ENCODE data around the gene KIF5C. TPM values are rescaled to one million over a fixed set of nuclear protein-coding genes. Genes with fewer than 3 reads are reported as not detected.

KIF5C gene
- total and polyA plus RNA-seq, 9 donors: 0.73 to 18.7 (median 3.3) TPM

DNA sequence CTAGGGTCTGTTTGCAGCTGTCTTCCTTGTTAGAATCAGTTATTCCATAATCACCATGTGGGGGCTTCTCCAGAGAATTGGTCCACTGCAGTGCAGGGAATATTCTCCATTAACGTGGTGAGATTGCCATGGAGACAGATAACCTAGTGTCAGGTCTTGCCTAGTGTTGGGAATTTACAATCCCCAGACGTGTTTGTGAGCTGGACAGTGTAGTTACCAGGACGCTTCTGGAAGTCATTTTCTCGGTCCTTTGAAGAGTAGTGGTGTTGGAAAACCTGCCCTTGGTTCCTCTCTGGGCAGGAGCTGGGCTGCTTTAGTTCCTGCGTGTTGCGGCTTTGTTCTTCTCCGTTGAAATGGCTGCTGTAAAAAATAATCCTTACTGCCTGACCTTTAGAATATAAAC is 94.6 kb downstream of the KIF5C start:
- H3K27ac ChIP-seq: no peak overlapping the region
- 65 to 68% (median 66%) methylated on average over 7 of the region's 7 CpGs for whole genome bisulfite sequencing, 3 donors

GRCh38 chr2:148970385-148970784 is 95.4 kb downstream of the KIF5C start:
- Histone ChIP-seq H3K27me3 (no peaks in the 10 kb centered on the region), H3K4me3 (no peak overlapping the region), H3K9me3 (no peaks in the 10 kb centered on the region), H3K27ac (no peak overlapping the region), H3K4me1 (ENCODE audit: insufficient read depth) (no peaks in the 10 kb centered on the region), H3K36me3 (no peaks in the 10 kb centered on the region)
- DNase-seq: no peak
- TF ChIP-seq EP300 (IDR thresholded peaks at IDR 0.05): no peak
- no peak for TF ChIP-seq POLR2A (IDR thresholded peaks at IDR 0.05)
- TF ChIP-seq, protein P1, sequence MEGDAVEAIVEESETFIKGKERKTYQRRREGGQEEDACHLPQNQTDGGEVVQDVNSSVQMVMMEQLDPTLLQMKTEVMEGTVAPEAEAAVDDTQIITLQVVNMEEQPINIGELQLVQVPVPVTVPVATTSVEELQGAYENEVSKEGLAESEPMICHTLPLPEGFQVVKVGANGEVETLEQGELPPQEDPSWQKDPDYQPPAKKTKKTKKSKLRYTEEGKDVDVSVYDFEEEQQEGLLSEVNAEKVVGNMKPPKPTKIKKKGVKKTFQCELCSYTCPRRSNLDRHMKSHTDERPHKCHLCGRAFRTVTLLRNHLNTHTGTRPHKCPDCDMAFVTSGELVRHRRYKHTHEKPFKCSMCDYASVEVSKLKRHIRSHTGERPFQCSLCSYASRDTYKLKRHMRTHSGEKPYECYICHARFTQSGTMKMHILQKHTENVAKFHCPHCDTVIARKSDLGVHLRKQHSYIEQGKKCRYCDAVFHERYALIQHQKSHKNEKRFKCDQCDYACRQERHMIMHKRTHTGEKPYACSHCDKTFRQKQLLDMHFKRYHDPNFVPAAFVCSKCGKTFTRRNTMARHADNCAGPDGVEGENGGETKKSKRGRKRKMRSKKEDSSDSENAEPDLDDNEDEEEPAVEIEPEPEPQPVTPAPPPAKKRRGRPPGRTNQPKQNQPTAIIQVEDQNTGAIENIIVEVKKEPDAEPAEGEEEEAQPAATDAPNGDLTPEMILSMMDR (IDR thresholded peaks at IDR 0.05): no peak
- intact Hi-C loops (cut with DNase I): no loop called here
- WGBS, 3 donors: 89 to 96% (median 92%) methylated on average over 2 of the region's 2 CpGs

More for the DNA sequence above, 94.6 kb downstream of the KIF5C start:
- no peaks in the 10 kb centered on the region for H3K9me3 ChIP-seq
- H3K4me1 ChIP-seq (ENCODE audit: insufficient read depth): no peaks in the 10 kb centered on the region
- no peaks in the 10 kb centered on the region for H3K36me3 ChIP-seq
- TF ChIP-seq, protein P1 (IDR thresholded peaks at IDR 0.05): no peak
- no peak for TF ChIP-seq EP300 (IDR thresholded peaks at IDR 0.05)
- no peak for TF ChIP-seq POLR2A (IDR thresholded peaks at IDR 0.05)
- DNase-seq: no peak
- no peak overlapping the region for H3K4me3 ChIP-seq
- intact Hi-C loops (cut with DNase I): no loop called here
- no peaks in the 10 kb centered on the region for H3K27me3 ChIP-seq

- Histone ChIP-seq H3K4me1 (ENCODE audit: insufficient read depth) (no peaks in the 10 kb centered on the region), H3K27ac (no peak overlapping the region), H3K4me3 (no peak overlapping the region), H3K27me3 (no peaks in the 10 kb centered on the region), H3K9me3 (no peaks in the 10 kb centered on the region), H3K36me3 (no peaks in the 10 kb centered on the region)
- intact Hi-C loops (cut with DNase I): no loop called here
- no peak for DNase-seq
- TF ChIP-seq EP300 (IDR thresholded peaks at IDR 0.05) (no peak), POLR2A (IDR thresholded peaks at IDR 0.05) (no peak)
- TF ChIP-seq, protein P1 (IDR thresholded peaks at IDR 0.05): no peak
- WGBS, 3 donors: 39 to 62% (median 55%) methylated on average over 3 of the region's 3 CpGs
Observed at GRCh38 chr2:148971547-148971946, 96.5 kb downstream of the KIF5C start.

GRCh38 chr2:148974095-148974494 is 99.1 kb downstream of the KIF5C start:
- no peaks in the 10 kb centered on the region for H3K36me3 ChIP-seq
- H3K4me3 ChIP-seq: no peak overlapping the region
- intact Hi-C loops (cut with DNase I): no loop called here
- TF ChIP-seq, protein P1 (IDR thresholded peaks at IDR 0.05): no peak
- TF ChIP-seq EP300 (IDR thresholded peaks at IDR 0.05) (no peak), POLR2A (IDR thresholded peaks at IDR 0.05) (no peak)
- H3K27me3 ChIP-seq: no peaks in the 10 kb centered on the region
- H3K4me1 ChIP-seq (ENCODE audit: insufficient read depth): no peaks in the 10 kb centered on the region
- H3K27ac ChIP-seq: no peak overlapping the region
- H3K9me3 ChIP-seq: no peaks in the 10 kb centered on the region
- DNase-seq: no peak
